Fibroblast of skin of left quadriceps (primary cell): ENCODE measurements around the gene DIPK1A.
A peak's percentile ranks its signal among the peaks of the same experiment; 100 is the strongest.

Source experiments
- DNase-seq, 2 experiments: peaks; one replicate each; pipeline ENCODE4 v3.0.0-alpha.2; 2013; ENCODE audit warnings: low read depth in 2 of 2

Gene DIPK1A

DNA sequence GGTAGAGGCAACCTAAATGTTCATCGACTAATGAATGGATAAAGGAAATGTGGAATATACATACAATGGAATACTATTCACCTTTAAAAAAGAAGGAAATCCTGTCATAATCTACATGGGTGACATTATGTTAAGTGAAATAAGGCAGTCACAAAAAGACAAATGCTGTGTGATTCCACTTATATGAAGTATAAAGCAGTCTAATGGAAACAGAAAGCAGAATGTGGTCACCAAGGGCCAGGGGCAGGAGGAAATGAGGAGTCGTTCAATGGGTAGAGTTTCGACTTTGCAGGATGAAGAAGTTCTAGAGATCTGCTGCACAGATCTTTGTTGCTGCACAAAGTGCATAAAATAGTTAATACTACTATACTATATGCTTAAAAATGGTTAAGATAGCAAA, 7.8 kb downstream of the DIPK1A start:
- no peak for DNase-seq

DNA sequence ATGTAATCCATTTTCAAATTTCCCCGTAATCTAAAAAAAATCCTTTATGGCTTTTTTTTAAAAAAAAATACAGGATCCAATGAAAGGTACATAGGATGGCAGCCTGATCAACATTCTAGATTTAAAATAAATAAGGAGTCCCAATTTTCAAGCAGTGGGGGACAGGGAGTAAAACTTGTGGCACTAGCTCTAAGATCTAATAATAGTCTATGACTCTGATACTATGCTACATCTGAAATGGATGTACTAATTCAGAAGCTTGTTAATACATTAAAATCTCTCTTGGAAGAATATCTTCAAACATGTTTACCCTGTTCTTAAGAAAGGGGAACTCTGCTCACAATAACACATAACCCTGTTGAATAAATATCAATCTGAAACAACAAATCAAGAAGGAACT, 8.5 kb downstream of the DIPK1A start:
- no peak for DNase-seq

DNA sequence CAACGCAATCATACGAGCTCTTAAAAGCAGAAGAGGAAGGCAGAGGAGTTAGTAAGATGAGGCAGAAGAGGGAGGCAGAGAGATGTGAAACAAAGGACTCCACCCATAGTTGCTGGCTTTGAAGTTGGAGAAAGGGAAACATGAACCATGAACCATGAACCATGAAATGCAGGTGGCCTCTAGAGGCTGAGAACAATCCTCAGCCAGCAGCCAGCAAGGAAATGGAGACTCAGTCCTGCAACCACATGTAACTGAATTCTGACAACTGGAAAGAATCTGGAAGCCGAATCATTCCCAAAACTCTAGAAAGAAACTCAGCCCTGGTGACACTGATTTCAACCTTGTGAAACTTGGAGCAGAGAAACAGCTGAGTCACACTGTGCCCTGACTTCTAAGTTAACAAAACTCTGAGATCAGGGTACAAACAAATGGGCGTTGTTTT, 10.1 kb downstream of the DIPK1A start:
- peak in 1 of 2 experiments; percentile 36 for DNase-seq

DNA sequence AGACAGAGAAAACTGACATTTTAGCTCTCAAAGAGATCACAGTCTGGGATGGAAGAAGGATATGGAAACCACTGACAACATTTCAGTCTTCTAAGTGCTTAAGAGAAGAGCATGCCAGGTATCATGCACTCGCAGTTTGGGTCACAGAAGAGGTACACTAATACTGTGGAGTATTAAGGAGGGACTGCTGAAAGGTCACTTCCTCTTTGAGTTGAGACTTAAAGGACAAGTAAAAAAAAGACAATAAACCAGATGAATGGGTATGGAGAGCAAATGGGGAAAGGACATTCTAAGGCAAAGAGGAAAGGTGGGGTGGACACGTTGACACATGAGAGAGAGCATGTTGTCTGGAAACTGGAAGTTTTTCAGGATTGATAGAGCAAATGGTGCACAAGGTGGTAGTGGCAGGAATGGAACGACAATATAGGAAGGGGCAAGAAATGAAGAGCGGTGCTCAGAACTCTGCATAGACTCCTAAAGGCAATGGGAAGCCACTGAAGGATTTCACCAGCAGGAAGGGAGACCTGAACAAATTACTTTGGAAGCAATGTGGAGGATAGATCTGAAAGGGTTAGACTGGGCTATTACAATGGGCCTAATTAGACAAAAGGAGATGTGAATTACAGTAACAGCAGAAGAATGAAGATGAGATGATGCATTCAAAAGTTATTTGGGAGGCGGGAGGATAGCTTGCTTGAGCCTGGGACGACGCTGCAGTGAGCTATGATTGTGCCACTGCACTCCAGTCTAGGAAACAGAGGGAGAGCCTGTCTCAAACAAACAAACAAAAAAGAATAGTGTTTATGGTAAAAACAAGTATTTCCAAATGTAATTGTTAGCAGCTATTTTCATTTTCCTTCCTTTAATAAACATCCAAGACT, 11.1 kb downstream of the DIPK1A start:
- peak; percentile 56 to 57 for DNase-seq

DNA sequence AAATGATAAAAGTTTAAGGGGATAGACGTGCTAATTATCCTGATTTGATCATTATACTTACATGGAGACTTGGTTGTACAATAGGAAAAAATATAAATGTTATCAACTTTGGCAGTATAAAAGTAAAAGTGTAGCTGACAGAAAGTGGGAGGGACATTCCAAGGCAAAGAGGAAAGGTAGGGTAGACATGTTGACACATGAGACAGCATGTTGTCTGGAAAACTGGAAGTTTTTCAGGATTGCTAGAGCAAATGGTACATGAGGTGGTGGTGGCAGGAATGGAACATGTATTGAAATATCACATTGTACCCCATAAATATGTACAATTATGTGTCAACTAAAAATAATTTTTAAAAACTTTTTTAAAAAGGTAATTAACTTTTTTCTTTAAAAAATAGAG, 13.2 kb downstream of the DIPK1A start:
- no peak for DNase-seq

DNA sequence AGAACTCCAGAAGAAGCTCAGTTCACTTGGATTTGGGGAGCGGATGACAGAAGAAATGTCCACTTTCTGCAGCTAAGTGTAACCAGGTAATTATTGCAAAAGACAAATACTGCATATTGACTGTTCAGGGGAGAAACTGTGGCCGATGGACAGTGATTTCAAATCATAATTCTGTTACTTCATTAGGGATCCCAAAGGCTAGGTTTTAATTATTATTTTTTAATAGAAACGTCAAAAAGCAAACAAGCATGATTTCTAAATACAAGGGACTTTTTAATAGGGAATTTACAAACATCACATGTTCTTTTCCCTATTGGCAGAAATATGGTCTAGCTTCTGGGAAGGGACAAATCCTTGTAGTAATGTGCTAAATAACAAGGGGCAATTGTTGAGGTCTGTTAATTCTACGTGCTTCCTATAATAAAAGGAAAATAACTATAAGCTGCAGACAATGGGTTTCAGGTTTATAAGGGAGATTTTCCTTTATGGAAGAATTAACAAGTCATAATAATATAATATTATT, 15.5 kb downstream of the DIPK1A start:
- DNase-seq = no peak

DNA sequence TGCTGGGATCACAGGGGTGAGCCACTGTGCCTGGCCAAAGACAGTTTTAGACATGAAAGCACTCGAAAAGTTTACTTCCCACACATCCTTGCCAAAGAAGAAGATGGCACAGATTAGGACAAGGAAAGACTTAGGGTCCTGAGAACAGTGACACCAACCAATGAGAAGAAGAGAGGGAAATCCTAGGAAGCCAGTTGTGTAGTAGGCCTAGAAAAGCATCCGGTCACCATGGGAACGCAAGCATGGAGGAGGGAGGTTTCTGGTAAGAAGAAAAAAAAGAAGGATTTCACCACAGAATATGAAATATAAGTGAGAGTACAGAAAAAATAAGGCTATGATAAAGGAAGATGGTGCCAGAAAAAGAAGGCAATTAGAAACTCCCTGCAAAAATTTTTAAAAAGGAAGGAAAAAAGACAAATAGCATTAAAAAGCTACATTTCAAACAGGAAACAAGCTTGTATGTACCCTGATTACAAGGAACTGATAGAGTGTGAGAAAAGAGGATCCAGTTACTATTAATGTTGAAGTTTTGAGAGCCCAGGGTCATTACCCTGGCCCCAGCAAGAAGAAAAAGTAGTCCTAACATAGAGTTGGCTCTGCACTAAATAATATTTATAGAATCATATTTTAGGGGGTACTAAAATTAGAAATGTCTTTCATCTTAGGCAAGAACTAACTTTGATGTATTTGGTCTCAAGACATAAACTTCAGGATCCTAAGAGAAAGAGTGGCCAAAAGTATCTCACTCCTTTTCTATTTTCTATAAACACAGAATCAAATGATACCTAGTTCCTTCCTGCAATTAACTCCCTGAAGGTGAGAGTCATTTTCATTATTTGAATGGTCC, 16.1 kb downstream of the DIPK1A start:
- no peak for DNase-seq

DNA sequence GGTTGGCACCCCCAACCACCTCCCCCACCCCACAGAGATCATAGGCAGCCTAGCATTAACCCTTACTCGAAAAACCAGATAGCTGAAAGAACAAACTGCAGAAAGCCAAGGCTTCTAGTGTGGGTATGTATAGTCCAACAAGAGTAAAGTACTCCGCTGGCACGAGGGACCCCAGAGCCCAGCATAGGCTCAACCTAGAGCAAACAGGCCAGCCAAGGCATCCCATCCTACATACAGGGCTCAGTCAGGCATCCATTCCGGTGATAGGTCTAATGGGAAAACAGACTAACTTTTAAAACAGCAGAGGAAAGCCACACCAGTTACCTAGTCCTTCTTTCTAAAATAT, 17.8 kb downstream of the DIPK1A start:
- DNase-seq = no peak

DNA sequence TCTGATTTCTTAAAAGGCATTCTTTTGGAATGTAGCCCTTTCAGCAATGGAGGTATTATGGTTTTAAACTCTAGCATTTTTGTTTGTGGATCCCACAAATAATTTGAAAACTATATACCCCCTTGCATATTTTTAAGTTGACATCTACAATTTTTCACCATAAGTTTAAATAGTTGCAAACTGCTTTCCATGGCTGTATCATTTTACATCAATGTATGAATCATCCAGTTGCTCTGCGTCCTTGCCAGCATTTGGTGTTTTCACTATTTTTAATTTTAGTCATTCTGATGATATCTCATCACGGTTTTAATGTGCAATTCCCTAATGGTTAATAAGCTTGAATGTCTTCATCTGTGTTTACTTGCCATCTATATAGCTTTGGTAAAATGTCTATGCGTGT, 20.7 kb downstream of the DIPK1A start:
- DNase-seq = peak; percentile 63

DNA sequence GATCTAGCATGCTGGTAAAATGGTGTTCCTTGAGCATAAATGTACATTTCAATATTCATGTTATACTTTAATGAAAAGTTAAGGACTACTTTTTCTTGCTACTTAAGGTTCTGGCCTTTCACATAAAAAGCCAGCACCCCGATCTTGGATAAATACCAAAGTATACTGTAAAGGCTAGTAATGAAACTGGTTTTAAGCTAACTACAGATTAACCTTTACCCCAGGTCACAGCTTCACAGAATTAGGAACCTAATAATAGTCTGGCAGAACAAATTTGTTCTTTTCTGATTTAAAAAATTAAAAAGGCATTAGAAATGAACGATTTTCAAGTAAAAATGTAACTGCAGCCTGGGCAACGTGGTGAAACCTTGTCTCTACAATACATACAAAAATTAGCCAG, 23.5 kb downstream of the DIPK1A start:
- no peak for DNase-seq

DNA sequence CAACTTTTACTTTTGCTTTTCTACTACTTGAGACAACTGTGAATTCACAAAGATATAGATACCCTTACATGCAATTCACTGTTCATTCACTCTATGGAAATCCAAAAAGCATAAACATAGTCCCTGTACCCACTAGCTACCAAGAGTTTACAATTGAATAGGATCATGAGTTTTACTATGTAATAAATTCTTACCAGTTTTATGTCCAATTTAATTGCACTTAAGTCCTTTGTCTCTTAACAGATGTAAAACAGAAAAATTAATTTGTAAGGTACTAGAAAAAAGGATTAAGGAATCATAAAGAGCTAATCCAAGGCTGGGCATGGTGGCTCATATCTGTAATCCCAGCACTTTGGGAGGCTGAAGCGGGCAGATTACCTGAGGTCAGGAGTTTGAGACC, 24.4 kb downstream of the DIPK1A start:
- no peak for DNase-seq

DNA sequence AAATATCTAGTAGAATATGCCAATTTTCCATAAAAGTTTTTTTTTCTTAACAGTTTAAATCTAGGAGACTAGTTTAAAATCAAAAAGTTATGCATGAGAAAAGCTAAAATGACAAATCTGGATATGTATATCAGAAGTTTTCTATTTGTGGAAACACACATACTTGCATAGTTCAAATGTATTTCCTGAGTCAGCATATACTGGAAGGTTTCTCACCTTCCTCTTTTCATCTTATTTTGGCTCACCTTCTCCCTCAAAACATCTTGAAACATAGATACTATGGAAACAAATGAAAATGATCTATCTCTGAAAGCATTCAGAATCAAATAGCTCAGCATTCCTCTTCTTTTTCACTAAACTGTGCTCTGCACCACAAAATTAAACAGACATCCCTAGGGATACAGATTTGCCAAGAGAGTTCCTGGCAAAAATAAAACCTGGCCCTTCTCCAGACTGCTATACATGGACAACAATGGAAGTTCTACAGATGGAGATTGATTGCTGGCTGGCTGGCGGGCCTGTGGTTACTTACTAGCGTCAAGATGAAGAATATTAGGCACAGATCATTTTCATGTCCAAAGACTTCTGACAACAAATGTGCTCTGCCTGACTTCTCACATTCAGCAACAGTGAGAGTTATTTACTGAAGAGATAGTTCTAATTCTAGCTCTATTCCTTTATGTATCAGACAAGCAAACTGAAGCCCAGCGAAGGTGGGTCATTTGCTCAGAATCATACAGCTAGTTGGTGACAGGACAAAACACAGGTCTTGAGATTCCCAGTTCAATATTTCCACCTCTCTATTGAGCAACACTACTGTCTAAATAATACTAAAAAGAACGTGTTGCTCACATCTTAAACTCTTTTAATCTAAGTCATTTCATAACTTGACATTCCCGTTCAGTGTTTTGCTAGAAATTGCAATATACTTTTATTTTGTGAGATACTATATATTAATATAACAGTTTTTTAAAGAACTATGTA, 26.6 kb downstream of the DIPK1A start:
- peak; percentile 99 for DNase-seq

DNA sequence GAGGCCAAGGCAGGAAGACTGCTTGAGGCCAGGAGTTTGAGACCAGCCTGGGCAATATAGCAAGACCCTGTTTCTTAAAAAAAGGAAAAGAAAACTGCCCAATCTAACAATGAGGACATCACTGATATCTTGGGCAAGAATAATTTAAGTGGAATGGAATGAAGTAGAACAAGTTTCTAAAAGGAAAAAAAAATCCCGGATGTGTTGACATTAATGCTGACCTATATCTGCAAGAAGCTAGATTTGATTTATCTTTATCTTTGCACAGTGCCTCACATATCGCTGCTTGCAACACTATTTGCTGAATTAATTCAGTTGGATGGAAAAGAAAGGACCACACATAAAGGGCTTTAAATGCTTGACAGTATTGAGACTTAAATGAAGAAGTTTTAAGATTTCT, 27.8 kb downstream of the DIPK1A start:
- peak; percentile 57 to 58 for DNase-seq

DNA sequence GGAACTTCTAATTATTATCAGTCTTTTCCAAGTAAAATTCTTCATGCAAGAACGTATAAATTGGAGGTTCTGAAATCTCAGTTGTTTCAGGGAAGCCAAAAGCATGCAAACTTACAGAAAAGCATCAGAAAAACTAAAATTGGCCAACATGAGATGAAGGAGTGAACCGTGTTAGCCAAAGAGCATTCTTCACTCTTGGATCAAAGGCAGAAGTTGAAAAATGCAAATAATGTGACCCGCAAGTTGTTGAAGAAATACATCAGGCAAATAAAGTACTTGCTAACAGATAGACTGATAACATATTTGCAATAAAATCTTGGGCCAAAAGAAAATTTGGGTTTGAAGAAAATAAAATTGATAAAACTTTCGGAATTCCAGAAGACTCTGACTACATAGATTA, 29.6 kb downstream of the DIPK1A start:
- no peak for DNase-seq

DNA sequence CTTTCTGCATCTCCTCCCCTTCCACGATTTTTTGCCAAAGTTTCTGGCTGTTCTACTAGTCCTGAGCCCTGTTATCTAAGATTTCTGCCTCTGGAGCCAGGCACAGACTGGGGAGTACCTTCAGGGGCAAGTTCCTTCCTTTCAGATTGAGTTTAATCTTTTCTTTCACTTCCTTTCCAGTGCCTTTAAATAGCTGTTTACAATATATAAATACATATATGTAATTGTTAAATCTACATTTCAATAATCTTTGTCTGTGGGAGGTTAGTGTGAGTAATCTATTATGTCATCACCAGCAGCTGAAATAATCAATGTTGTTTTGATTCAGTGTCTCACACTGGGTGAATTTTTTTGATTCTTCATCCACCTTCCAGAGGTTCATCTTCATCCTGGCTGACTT, 31.8 kb downstream of the DIPK1A start:
- DNase-seq = no peak

DNA sequence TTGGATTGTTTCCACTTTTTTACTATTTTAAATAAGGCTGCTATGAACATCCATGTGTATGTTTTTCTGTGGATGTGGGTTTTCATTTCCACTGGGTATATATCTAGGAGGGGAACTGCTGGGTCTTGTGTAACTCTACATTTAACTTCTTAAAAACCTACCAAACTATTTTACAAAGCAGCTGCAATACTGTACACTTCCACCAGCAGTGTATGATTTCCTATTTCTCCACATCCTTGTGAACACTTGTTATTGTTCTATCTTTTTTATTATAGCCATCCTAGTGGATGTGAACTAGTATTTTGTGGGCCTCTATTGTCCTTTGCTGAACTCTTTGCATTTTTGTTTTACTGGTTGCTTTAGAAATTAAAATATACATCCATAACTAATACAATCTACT, 33.4 kb downstream of the DIPK1A start:
- no peak for DNase-seq

DNA sequence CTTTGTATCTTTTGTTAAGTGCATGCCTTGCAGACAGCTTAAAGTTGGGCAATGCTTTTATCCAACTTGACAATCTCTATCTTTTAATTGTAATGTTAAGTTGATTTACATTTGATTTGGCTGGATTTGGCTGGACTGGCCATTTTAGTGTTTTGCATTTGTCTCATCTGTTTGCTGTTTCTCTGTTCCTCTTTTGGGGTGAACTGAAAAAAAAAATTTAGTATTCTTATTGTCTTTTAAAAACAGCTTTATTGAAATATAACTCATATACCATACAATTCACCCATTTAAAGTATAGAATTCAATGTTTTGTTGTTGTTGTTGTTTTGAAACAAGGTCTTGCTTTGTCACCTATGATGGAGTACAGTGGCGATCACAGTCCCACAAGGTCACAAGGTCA, 34.4 kb downstream of the DIPK1A start:
- no peak for DNase-seq

DNA sequence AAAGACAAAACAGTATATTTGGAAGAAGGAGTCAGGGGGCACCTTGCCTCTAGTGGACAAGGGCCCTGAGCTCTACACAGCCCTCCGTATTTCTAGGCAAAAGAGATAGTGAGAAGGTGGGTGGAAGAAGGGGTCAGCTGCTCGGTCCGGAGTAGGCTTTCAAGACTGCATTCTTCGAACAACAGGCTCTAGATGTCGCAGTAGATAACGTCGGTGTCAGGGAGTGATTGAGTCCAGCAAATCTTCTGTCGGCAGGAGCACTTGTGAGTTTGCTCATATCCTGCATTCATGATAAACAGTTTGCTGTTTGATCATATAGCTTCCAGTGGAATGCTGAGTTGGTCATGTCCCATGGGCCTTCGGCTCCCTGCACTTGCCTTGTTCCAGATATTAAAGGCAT, 36.8 kb downstream of the DIPK1A start:
- DNase-seq = no peak

DNA sequence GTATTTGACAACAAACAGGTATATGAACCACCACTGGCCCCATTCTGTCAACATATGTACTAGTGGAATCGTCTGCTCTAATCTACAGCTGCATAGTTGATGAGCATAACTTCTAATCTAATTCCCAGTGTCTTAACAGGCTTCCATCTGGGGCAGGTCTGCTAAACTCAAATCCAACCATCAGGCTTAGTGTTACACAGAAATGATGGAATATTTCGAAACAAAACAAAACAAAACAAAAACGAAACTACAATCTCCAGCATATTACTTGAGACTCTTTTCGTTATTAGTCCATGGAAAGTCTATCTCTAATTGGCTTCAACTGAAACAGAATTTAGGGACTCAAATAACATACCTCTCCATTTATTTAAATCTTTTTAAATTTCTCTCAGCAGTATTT, 37.6 kb downstream of the DIPK1A start:
- no peak for DNase-seq

DNA sequence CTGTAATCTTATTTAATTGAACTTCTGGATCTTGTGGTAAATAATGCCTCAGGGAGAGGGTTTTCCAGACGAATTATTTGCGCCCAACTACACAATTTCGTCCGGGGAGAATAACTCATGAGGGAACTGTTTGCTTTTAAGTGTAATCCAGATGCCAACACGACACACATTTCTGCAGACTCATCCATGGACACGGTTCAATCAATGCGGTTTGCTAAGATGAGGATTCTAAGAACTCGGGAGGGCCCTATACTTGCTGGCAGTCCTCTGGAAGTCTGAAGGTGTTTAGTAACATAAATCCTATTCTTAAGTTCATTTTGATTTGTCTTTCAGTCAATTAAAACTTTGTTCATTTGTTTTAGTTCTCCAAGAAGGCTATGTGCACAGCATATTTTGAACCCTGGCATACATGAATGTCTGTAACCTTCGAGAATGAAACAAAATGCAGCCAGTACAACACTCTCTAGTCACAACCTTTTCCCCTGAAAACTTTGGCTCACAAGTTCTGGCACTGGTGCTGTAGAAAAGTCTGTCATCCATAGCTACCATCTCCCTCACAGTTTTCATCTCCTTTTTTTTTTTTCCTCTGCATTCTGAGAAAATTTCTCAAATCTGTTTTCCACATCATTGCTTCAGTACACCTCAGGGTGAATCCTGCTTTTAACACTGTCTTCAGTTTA, 38.8 kb downstream of the DIPK1A start:
- no peak for DNase-seq
